ENCODE measurements around the gene OLFML1.

Gene OLFML1

GRCh38 chr11:7485186-7486097 lies at the start of gene OLFML1:
TSS of gene OLFML1 (plus strand) at chr11:7485506. CDS start at chr11:7485876, 370 bp downstream.
- DNase-seq (ENCODE audit: low read depth, low spot score) = no peak

- no peak for DNase-seq (ENCODE audit: low read depth, low spot score)
Observed at GRCh38 chr11:7436146-7436545, 49.2 kb upstream of the OLFML1 start.

- DNase-seq (ENCODE audit: low read depth, low spot score) = no peak
Observed at GRCh38 chr11:7436657-7437056, 48.6 kb upstream of the OLFML1 start.

DNA sequence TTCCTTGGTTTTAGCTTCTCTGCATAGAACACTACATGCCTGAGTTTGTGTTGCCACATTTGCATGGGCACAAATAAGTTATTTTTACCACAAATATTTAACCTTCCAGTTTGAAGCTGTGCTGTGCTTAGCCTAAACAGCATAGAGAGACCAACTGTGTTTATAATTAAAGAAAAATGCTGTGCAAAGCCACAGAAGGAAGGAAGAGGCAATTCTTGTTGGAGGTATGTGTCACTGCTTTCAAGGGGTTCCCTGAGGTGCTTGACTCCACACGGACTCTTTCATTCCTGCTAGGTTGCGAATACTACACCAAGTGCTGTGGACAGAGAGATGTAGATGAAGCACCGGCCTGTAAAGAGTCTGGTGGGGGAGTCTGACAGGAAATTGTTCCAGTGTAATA lies 47.6 kb upstream of the OLFML1 start:
- DNase-seq (ENCODE audit: low read depth, low spot score) = peak; percentile 42

- no peak for DNase-seq (ENCODE audit: low read depth, low spot score)
Observed at GRCh38 chr11:7439746-7440320, 45.5 kb upstream of the OLFML1 start.

DNA sequence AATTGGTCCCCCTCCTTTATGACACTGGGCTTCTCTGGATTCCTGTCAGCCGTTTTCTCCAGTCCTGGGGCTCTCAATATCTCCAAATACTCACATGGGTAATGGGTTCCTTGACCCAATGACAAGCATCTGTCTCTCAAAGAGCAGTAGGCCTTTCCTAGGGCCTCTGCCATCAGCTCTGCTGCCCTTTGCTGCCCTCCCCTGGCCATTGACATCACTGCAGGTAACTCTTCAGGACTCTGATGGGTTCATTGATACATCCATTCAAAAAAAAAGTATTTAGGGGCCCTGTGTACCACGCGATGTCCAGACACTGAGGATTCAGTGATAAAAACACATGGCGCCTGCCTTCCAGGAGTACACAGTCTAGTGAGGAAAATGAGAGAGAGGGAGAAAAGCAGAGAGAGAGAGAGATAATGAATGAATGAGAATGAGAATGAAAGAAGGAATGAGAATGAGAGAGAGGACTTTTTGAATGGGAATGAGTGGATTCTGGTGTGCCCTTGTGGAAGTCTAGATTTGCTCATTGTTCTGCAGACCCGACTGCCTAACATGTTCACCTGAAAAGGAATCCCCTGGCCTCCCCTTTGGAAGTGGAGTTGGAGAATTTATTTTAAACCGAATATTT lies 42.6 kb upstream of the OLFML1 start:
- peak; percentile 68 for DNase-seq (ENCODE audit: low read depth, low spot score)

DNA sequence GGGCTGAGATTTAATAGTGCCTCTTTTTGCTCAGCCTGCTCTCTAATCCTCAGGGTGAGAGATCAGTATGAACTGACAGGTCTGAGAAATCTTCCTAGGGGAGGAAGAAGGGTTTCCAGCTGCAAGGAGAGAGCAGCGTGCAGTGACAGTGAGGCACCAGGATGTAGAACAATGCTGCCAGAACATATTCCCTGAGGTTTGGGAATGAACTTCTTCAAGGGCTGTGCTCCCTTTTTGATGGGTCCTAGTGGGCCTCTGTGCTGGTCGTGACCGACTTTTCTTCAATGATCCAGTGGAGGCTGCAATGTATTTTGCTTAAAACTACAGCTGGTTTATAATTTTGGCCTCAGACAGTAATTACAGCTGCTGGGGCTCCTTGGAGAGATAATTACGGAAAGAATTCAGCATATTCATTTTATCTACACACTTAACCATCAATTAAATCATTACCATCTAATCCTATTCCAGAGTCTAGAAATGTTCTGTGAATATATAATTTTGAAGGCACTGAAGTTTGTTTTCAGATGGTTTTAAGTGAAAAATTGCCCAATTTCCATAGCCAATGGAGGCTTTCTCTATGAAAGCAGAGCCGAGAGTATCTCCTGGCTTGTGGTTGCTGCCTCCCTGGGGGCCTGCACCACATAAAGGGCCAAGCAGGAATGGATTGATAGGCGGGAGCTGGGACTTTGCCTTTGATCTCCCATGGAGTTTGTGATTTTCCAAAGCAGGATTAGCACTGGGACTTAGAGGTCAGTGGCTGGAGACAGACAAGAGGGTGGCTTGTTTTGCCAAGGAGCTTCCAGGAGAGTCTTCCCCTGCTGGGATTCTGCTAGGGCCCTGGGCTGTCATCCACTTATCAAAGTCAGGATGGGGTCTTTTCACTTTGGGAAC lies 41.0 kb upstream of the OLFML1 start:
- peak; percentile 60 for DNase-seq (ENCODE audit: low read depth, low spot score)

DNA sequence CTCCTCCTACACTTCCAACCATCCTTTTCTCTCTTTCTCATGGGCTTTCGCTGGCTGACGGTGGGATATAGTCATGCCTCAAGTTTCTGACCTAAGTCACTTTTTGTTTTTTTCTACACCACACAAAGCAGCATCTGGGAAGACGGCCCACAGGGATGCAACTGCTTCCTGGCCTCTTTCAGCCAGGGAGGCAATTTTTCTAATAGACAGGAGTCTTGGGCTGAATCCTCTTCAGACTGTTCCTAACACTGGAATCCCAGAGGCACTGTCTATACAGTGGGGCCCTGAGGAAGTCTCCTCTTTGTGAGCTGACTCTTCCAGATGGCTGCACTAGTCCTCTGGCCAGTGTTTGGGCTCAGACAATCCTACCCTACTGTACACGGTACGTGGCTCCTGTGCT lies 39.7 kb upstream of the OLFML1 start:
- no peak for DNase-seq (ENCODE audit: low read depth, low spot score)

GRCh38 chr11:7448201-7448600 lies 37.1 kb upstream of the OLFML1 start:
- DNase-seq (ENCODE audit: low read depth, low spot score) = no peak

DNA sequence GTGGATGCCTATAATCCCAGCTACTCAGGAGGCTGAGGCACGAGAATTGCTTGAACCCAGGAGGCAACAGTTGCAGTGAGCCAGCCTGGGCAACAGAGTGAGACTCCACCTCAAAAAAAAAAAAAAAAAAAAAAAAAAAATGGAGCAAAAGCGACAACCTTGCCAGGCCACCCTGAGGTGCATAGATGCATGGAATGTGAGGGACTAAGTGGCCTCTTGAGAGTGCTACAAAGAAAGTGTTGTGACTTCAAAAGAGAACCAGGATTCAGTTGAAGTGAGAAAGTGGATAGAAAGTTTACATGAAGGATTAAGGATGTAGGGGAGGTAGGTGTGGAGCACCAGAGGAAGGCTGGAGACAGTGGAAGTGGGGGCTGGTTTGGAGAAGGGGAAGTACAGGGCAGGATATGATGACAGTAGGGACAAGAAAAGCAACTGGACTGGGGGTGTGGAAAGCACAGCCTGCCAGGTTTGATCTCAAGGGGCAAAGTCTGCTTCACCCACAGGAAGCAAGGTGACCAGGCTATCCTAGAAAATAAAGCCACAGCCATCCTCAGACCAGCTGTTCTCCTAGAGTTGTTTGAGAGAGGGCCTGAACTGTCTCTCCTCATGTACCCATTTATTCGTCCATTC lies 36.0 kb upstream of the OLFML1 start:
- DNase-seq (ENCODE audit: low read depth, low spot score) = no peak

DNA sequence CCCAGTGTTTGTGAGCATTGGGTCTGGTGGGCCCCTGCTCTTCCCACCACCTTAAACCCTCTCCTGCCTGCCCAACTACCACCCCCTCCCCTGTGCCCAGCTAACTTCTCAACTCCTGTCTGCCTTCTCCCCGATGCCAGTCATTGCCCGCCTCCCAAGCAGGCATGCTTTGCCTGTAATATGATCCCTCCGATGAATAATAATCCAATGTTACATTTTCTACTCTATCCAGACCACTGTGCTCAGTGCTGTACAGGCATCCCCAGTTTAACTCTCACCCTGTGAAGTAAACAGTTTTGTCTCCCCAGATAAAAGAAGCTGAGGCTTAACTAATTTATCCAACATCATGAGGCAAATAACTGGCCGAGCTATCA lies 35.5 kb upstream of the OLFML1 start:
- peak; percentile 34 for DNase-seq (ENCODE audit: low read depth, low spot score)

GRCh38 chr11:7450836-7451235 lies 34.5 kb upstream of the OLFML1 start:
- no peak for DNase-seq (ENCODE audit: low read depth, low spot score)

- no peak for DNase-seq (ENCODE audit: low read depth, low spot score)
Observed at GRCh38 chr11:7451520-7451919, 33.8 kb upstream of the OLFML1 start.

- DNase-seq (ENCODE audit: low read depth, low spot score) = no peak
Observed at GRCh38 chr11:7451952-7452494, 33.3 kb upstream of the OLFML1 start.

GRCh38 chr11:7454854-7455253 lies 30.5 kb upstream of the OLFML1 start:
- no peak for DNase-seq (ENCODE audit: low read depth, low spot score)

DNA sequence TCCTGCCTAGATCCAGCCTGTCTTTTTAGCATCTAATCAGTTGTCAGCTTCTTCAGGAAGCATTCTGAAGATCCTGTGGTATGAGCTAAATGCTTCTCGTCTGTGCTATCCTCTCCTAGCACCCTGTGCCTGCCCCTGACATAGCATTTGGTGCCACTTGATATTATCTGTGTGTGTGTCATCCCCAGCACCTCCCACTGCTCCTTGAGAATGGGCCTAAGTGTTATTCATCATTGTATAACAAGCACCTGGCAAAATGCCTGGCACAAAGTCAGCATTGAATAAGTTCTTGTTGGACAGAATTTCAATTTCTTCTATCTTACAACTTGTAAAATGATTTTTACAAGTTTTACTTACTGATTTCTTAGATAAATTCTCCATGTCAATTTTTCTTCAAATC lies 28.1 kb upstream of the OLFML1 start:
- peak; percentile 40 for DNase-seq (ENCODE audit: low read depth, low spot score)

- DNase-seq (ENCODE audit: low read depth, low spot score) = no peak
Observed at GRCh38 chr11:7462706-7463105, 22.6 kb upstream of the OLFML1 start.

DNA sequence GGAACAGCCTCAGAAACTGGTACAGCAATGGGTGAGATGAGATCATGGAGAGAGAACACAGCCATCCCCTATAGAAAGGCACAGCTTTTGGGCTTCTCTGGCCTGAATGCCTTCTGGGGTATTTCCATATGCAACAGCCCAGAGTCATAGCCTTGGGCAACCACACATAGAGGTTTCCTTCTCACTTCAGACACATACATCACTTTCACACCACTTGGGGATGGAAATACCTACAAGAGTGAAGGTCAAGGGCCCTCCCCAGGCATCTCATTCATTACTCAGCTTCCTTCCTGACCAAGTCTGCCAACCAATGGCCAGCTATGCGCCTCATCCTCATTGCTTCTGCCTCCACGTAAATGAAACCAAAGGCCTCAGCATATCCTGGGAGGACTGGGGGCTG lies 17.7 kb upstream of the OLFML1 start:
- no peak for DNase-seq (ENCODE audit: low read depth, low spot score)

GRCh38 chr11:7469351-7469865 lies 15.9 kb upstream of the OLFML1 start:
- DNase-seq (ENCODE audit: low read depth, low spot score) = no peak

- no peak for DNase-seq (ENCODE audit: low read depth, low spot score)
Observed at GRCh38 chr11:7471071-7471470, 14.2 kb upstream of the OLFML1 start.

GRCh38 chr11:7473717-7474116 lies 11.6 kb upstream of the OLFML1 start:
- no peak for DNase-seq (ENCODE audit: low read depth, low spot score)

Data from astrocyte of the hippocampus (primary cell).